Urinary bladder (tissue), 4 donors: ENCODE results near the gene MAP3K2. TPM values are rescaled to one million over a fixed set of nuclear protein-coding genes. Genes with fewer than 3 reads are reported as not detected.

Experiments
- DNase-seq: peaks from one replicate; pipeline ENCODE4 v3.0.0-alpha.2; 2015; ENCODE audit errors: extremely low spot score
- H3K27ac ChIP-seq: one replicate; pipeline ENCODE4 v1.5.1; 2013; ENCODE audit warnings: low read depth, mild to moderate bottlenecking, moderate library complexity
- H3K36me3 ChIP-seq: one replicate; pipeline ENCODE4 v1.6.1; 2013; ENCODE audit warnings: mild to moderate bottlenecking, moderate library complexity; ENCODE audit not compliant: insufficient read depth
- H3K4me1 ChIP-seq: one replicate; pipeline ENCODE4 v1.6.1; 2013; ENCODE audit warnings: mild to moderate bottlenecking, moderate library complexity; ENCODE audit not compliant: insufficient read depth
- H3K4me3 ChIP-seq: one replicate; pipeline ENCODE4 v1.5.1; 2013; ENCODE audit warnings: low read depth, low read length
- WGBS: extraction: QIAGEN DNeasy Blood & Tissue Kit; methylation state at CpG from one replicate; pipeline ENCODE4 v1.1.7; 2013; 5-methylcytosine and 5-hydroxymethylcytosine counted together
- polyA plus RNA-seq: library from polyadenylated mRNA; stranded (reverse); fragments of 200-250 nt; gene quantifications from one replicate; pipeline ENCODE4 v1.2.3, GENCODE V29; 2013
- total RNA-seq: library from RNA; depleted of rRNA; stranded (reverse); fragments of >200 nt; gene quantifications from one replicate; pipeline ENCODE4 v1.2.3, GENCODE V29; 2014
- donor health status: healthy with polysubstance abuse.
- donor health status: healthy.

The MAP3K2 gene
- total and polyA plus RNA-seq, 2 donors, result 11.3 to 61.3 TPM

GRCh38 chr2:127320586-127321275 lies 67.0 kb downstream of the MAP3K2 start:
- WGBS, result 94% methylated on average over 1 of the region's 1 CpG
- Histone ChIP-seq H3K27ac (no peak overlapping the region), H3K4me3 (no peak overlapping the region), H3K4me1 (no peaks in the 10 kb centered on the region), H3K36me3 (peaks cover 2% of the 10 kb centered on the region)
- no peak for DNase-seq

GRCh38 chr2:127320067-127320466 lies 67.7 kb downstream of the MAP3K2 start:
- Histone ChIP-seq H3K36me3 (peaks cover 4% of the 10 kb centered on the region), H3K27ac (no peak overlapping the region), H3K4me1 (no peaks in the 10 kb centered on the region), H3K4me3 (no peak overlapping the region)
- WGBS, result 95% methylated on average over 1 of the region's 1 CpG
- no peak for DNase-seq

- H3K4me3 ChIP-seq, result no peak overlapping the region
- H3K36me3 ChIP-seq, result peaks cover 4% of the 10 kb centered on the region
- no peaks in the 10 kb centered on the region for H3K4me1 ChIP-seq
- DNase-seq, result no peak
- no peak overlapping the region for H3K27ac ChIP-seq
- 89% methylated on average over 7 of the region's 7 CpGs for WGBS
Observed at GRCh38 chr2:127314193-127314988, 73.4 kb downstream of the MAP3K2 start.

- no peak overlapping the region for H3K4me3 ChIP-seq
- WGBS, result 80% methylated on average over 3 of the region's 3 CpGs
- no peak overlapping the region for H3K27ac ChIP-seq
- no peak for DNase-seq
- H3K36me3 ChIP-seq, result peaks cover 5% of the 10 kb centered on the region
- no peaks in the 10 kb centered on the region for H3K4me1 ChIP-seq
Observed at GRCh38 chr2:127313406-127313805, 74.4 kb downstream of the MAP3K2 start.

GRCh38 chr2:127310980-127311379 lies 76.8 kb downstream of the MAP3K2 start:
- H3K36me3 ChIP-seq, result peaks cover 6% of the 10 kb centered on the region
- no peak overlapping the region for H3K4me3 ChIP-seq
- WGBS, result 92% methylated on average over 3 of the region's 3 CpGs

GRCh38 chr2:127309468-127309867 lies 78.3 kb downstream of the MAP3K2 start:
- Histone ChIP-seq H3K36me3 (peaks cover 4% of the 10 kb centered on the region), H3K27ac (no peak overlapping the region), H3K4me1 (no peaks in the 10 kb centered on the region), H3K4me3 (no peak overlapping the region)
- WGBS, result 92% methylated on average over 4 of the region's 4 CpGs
- DNase-seq, result no peak

More at GRCh38 chr2:127310980-127311379, 76.8 kb downstream of the MAP3K2 start:
- DNase-seq, result no peak
- Histone ChIP-seq H3K4me1 (no peaks in the 10 kb centered on the region), H3K27ac (no peak overlapping the region)

- H3K36me3 ChIP-seq, result peaks cover 4% of the 10 kb centered on the region
- no peak for DNase-seq
Observed at GRCh38 chr2:127308586-127309138, 79.1 kb downstream of the MAP3K2 start.

GRCh38 chr2:127305990-127306585 lies 81.7 kb downstream of the MAP3K2 start:
- no peak overlapping the region for H3K27ac ChIP-seq
- no peak overlapping the region for H3K4me3 ChIP-seq
- WGBS, result 83% methylated on average over 4 of the region's 4 CpGs
- DNase-seq, result no peak
- no peaks in the 10 kb centered on the region for H3K4me1 ChIP-seq
- peaks cover 2% of the 10 kb centered on the region for H3K36me3 ChIP-seq

More at GRCh38 chr2:127308586-127309138, 79.1 kb downstream of the MAP3K2 start:
- 85% methylated on average over 7 of the region's 7 CpGs for whole genome bisulfite sequencing
- Histone ChIP-seq H3K4me1 (no peaks in the 10 kb centered on the region), H3K4me3 (no peak overlapping the region), H3K27ac (no peak overlapping the region)

- no peak overlapping the region for H3K4me3 ChIP-seq
- H3K36me3 ChIP-seq, result no peaks in the 10 kb centered on the region
- DNase-seq, result no peak
- no peaks in the 10 kb centered on the region for H3K4me1 ChIP-seq
- H3K27ac ChIP-seq, result no peak overlapping the region
- 94% methylated on average over 1 of the region's 1 CpG for WGBS
Observed at GRCh38 chr2:127302168-127302567, 85.6 kb downstream of the MAP3K2 start.

GRCh38 chr2:127293748-127294562 lies 93.8 kb downstream of the MAP3K2 start, which contains the start of gene ERCC3:
ERCC3 (minus strand) TSS chr2:127294144; CDS start chr2:127294081, 63 bp downstream.
- under 1% methylated on average over 55 of the region's 55 CpGs for WGBS
- H3K4me3 ChIP-seq, result peak within 1 kb of the TSS; percentile 83
- peaks cover 9% of the 10 kb centered on the region for H3K36me3 ChIP-seq
- DNase-seq, result peak; percentile 59
- H3K27ac ChIP-seq, result peak within 1 kb of the TSS; percentile 57
- H3K4me1 ChIP-seq, result peaks cover 3% of the 10 kb centered on the region

- 11% methylated on average over 13 of the region's 13 CpGs for WGBS
- H3K4me1 ChIP-seq, result peaks cover 3% of the 10 kb centered on the region
- DNase-seq, result no peak
- H3K4me3 ChIP-seq, result peak overlapping the region; percentile 83
- H3K36me3 ChIP-seq, result peaks cover 10% of the 10 kb centered on the region
- H3K27ac ChIP-seq, result no peak overlapping the region
Observed at GRCh38 chr2:127293386-127293747, 94.4 kb downstream of the MAP3K2 start.

- Histone ChIP-seq H3K36me3 (peaks cover 14% of the 10 kb centered on the region), H3K4me3 (no peak overlapping the region), H3K4me1 (no peaks in the 10 kb centered on the region), H3K27ac (no peak overlapping the region)
- DNase-seq, result no peak
- 96% methylated on average over 3 of the region's 3 CpGs for WGBS
Observed at GRCh38 chr2:127288274-127288673, 99.5 kb downstream of the MAP3K2 start.

- no peak for DNase-seq
- peaks cover 12% of the 10 kb centered on the region for H3K36me3 ChIP-seq
- no peaks in the 10 kb centered on the region for H3K4me1 ChIP-seq
- no peak overlapping the region for H3K4me3 ChIP-seq
- H3K27ac ChIP-seq, result no peak overlapping the region
- WGBS, result 97% methylated on average over 2 of the region's 2 CpGs
Observed at GRCh38 chr2:127283275-127283674, 104.5 kb downstream of the MAP3K2 start.
